Activated gamma-delta T cell treated with anti-CD3 and anti-CD28 coated beads, Interleukin-2, amount 50 U/mL, for 16 hours (primary cell): ENCODE data around the gene SCIMP.
"Not testable (repeated sequence)": the region's sequence is repeated elsewhere in the genome, so short reads cannot be mapped to it uniquely, and the experiment has no call there.

Experiments
- DNase-seq: peaks from one replicate; pipeline ENCODE4 v3.0.0-alpha.2; 2020; ENCODE audit warnings: low read depth

The SCIMP gene

DNA sequence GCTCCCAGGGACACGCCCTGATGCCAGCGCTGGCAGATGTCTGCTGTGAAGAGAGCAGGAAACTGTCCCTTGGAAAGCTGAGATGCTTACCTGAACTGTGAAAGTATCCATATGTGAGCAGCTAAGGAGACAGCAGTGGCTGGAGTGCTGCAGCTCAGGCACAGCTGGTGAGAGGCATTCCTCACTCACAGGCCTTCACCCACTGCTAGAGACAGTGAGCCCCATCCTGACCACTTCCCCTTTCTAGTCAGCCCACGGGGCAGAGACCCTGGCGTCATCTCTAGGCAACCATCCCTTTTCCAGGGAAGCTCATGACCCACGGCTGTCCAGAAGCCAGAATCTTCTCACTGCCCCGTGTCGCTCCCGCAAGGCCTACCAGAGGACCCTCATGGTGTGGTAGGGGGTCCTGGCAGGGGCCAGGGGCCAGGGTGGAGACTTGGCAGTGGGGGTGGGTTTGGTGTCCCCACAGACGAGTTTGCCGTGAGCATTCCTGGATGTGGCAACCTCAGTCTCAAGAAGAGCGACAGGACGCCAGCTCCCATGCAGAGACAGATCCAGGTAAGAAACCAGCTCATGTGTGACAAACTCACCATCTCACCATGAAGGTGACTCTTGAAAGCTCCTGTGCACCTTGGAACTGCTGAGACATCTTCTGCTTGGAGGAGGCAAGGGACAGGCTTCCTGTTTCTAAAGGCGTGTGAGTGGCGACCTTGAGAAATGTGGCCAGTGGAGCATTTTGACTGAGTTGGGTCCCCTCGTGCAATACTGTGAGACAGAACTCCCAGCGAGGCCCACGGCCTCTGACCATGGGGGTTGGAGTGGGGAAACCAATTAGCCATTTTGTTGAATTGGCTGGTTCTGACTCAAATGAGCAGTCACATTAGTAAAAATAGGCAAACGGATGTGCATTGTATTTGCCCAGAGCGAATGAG is at the start of gene SCIMP:
TSS of gene SCIMP (minus strand) at position 216 of the 932 bp plus-strand sequence. CDS start at position 111, 105 bp downstream.
- no peak for DNase-seq

DNA sequence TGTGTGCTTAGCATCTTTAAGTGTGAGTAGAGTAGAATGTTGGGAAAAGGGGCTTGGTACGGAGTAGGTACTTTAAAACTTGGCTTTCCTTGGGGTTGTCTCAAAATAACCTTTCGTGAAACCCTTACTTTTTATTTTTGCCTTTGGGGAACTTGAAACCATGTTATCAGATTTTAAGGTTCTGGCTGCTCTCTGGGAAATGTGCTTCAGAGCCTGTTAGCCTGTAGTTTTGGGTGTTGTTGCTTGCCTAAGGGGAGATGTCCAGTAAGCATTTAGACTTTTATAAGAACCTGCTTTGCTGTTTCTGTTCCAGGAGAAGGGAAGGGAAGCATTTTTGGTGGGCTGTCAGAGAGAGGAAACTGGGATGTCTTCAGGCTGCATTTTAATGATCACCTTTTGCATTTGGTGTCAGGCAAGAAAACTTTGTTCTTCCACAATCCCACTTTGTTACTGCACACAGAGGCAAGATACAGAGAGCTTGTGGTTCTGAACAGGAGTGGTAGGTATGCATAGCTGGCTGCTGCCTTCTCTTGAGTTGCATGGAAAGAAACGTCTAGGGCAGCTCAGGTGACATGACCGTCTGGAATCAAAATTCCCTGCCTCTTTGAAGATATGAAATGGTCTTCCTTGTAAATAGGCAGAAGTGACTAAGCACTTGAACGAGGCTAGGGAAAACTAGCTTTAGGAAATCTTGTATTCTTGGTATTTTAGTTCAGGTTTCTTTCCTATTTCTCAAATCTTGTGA is 49.1 kb upstream of the SCIMP start:
- no peak for DNase-seq

DNA sequence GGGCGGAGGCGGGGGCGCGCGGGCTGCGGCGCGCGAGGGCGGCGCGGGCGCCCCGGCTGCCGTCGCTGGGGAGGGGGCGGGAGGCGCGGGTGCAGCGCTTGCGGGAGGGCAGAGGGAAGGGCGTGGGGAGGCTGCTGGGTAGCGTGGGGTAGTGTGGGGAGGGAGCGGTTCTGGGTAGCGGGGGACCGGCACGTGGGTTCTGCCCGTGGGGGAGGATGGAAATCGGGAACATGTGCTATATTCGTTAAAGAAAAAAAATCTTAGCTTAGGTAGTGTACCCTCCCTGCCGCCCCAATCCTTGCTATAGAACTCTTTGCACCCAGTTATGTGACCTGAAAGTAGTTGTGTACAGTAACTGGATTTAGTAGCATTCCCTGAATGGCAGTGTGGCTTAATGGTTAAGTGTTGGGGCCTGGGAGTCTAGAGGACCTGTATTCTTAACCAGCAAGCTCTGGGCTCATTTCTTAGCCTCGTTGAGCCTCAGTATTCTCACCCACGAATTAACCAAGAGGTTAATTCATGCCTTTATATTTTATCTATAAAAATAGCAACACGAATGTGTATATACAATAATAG is 48.1 kb upstream of the SCIMP start:
- DNase-seq, result peak; percentile 22

DNA sequence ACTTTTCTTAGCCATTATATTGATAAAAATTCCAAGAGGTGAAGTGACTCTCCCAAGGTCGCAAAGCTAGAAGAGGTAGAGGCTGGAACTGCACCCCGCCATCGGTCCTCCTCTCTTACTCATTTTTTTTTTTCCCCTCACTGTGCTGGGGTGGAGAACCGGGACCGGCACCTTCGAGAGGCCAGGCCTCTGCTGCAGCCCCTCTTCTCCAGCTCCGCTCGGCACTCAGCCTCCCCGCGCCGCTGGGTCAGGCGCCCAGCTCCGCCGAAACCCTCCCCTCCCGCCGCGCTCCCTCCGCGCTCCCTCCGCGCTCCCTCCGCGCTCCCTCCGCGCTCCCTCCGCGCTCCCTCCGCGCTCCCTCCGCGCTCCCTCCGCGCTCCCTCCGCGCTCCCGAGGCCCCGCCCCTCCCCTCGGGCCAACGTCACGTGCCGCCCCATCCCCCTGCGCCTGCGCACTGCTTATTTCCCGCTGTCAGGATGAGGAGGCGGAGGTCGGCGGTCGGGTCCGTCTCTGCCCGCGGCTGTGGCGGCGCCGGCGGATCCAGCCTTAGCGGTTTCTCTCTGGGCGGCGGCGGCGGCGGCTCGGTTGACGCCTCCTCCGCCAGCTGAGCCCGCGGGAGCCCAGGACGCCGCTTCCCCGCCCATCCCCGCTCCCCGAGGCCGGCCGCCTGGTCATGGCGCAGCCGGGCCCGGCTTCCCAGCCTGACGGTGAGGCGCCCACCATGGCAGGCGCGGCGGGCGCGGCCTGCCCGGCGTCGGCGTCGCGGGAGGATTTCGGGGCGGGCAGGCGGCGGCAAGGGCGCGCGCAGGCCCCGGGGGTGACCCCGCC is 47.4 kb upstream of the SCIMP start, which contains the start of gene RABEP1:
TSS of gene RABEP1 (plus strand) at position 471 of the 828 bp plus-strand sequence. CDS start at position 674, 203 bp downstream.
- peak; percentile 91 for DNase-seq

DNA sequence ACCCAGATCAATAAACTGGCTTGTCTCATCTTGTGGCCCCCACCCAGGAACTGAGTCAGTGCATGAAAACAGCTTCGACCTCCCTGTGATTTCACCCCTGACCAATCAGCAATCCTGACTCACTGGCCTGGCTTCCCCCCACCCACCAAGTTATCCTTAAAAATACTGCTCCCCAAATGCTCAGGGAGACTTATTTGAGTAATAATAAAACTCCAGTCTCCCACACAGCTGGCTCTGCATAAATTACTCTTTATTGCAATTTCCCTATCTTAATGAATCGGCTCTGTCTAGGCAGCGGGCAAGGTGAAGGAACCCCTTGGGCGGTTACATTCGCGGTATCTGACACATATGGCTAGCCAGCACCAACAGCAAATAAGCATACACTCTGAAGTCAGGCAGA is 37.7 kb upstream of the SCIMP start:
- no peak for DNase-seq

DNA sequence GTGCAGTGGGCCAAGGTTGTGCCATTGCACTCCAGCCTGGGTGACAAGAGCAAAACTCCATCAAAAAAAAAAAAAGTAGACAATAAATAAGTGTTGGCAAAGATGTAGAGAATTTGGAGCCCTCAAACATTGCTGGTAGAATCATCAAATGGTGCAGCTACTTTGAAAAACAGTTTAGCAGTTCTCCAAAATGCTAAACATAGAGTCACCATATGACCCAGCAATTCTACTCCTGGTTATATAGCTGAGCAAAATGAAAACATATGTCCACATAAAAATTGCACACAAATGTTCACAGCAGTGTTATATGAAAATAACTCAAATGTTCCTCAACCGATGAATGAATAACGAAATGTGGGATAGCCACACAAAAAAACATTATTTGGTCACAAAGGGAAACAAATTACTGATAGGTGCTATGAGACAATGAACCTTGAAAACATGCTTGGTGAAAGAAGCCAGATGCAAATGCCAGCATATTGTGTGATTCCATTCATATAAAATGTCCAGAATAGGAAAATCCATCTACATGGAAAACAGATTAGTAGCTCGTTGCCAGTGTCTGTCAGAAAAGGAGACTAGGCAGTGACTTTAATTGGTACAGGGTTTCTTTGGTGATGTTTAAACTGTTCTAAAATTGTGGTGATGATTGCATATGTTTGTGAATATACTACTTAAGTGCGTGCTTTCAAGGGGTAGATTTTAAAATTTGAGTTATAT is 34.7 kb upstream of the SCIMP start:
- no peak for DNase-seq

DNA sequence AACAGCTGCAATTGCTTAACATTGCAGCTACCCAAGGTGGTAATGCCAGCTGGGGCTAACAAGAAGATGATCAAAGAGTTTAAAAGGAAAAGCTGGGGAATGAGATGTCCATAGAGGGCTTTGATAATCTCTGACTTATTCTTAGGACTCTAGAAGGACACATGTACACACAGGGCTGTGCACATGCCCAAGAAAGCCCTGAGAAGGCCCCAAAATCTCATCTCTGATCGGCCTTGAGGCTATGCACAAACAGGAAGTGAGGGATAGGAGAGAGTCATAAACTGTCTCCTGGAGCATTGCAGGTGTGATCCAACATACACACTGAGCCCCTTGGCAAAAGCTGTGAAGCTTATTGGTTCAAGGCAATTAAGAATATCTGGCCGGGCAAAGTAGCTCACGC is 30.2 kb upstream of the SCIMP start:
- no peak for DNase-seq

DNA sequence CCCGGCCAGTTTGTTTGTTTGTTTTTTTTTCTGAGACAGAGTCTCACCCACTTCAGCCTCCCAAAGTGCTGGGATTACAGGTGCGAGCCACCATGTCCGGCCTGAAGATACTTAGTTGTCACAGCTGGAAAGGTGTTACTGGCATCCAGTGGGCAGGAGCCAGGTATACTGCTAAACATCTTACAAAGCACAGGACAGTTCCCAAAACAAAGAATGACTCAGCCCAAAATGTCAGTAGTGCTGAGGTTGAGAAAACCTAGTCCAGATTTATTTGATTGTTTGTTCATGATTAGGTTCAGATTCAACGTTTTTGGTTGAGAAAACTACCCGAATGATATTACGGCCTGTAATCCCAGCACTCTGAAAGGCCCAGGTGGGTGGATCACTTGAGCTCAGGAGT is 28.8 kb upstream of the SCIMP start:
- no peak for DNase-seq

DNA sequence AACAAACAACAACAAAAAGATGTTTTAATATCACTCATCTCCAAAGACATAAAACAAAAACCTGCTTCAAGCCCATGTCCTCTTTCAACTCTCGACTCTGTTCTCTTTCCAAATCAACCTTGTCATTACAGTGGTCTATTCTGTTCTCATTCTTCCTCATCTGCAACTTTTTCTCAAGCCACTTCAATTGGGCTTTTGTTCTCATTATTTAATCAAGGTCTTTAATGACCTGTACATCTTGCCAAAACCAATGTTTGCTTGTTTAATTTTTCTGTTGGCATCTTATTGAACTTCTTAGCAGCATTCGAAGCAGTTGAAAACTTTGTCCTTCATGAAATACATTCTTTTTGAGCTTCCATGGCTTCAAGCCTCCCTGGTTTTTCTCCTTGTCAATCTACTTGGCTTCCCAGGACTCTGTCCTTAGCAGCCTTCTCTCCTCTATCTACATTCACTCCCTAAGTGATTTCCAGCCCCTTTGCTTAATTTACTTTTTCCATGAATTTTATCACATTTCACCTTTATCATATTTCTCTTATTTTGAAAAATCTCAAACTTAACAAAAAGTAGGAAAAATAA is 27.8 kb upstream of the SCIMP start:
- no peak for DNase-seq

DNA sequence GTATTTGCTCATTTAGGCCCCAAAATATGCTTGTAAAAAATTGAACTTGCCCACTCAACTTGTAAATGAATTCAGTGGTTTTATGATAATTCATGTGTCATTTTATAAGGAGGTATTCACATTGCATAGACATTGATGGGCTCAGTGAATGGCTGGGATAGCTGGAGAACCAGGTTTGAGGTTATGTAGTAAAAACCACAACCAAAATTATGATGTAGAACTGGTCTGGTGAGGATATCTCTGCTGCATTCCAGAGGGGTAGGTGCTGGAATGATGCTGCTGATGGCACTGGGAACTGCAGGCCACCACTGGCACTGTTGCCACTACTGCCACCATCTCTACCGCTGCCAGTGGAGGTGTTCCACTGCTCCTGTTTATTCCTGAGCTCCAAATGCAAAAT is 25.9 kb upstream of the SCIMP start:
- no peak for DNase-seq

DNA sequence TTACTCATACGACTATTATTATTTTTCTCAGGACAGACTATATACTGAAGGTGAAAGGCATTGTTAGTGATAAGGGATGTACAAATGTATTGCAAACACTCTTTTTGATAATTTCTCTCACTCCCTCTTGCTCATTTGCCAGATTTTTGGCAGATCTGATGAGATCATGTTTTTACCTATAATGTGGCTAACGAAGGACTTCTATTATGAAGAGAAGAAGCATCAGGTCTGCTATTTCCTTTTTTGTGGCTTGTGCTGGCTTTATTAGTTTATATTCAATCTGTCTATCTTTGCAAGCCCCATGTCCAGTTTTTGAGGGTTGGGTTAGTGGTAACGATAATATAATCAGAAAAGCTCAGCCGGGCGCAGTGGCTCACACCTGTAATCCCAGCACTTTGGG is 22.5 kb upstream of the SCIMP start:
- no peak for DNase-seq

DNA sequence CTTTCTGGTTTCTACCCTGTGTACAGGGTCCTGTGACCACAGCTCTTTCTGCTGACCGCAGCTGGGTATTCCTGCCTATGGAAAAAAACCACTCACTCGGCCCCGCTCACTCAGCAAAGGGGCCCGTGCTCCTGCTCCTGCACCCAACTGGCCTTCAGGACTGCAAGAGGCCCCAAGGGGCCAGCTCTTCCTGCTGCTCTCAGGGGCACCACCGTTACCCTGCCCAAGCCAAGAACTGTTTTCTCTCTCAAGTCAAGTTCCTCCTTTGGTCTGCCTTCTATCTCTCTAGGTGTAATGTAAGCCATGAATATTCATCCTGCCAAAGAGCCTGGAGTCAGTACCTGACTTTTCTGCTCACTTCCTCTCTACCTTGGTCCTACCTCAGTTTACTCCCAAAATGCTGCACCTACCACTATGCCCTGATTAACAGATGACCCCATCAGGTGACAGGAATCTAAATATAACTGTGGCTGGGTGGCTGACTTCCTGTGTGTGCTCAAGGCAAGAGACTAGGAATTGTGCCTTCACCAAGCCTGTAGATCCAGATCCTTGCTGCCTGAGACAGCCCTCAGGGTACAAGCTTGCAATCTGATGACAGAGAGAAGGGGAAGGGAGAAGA is 20.4 kb upstream of the SCIMP start:
- DNase-seq, result no peak

DNA sequence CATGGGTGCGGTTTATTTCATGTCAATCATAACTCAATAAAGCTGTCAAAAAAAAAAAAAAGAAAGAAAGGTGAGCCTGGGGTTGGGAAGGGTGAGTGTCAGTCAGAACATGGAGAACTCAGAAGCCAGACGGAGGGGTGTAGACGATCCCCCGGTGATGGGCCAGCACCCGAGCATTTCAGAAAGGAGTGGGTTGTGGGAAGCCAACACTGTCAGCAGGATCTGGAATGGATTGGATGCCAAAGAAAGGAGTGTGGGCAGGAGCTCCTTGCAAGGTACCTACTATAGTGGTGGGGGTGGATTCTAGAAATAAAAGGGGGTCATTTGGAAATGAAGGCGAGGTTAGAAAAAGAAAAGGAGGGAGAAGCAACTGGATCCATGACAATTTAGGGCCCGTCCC is 19.8 kb upstream of the SCIMP start:
- DNase-seq, result no peak

DNA sequence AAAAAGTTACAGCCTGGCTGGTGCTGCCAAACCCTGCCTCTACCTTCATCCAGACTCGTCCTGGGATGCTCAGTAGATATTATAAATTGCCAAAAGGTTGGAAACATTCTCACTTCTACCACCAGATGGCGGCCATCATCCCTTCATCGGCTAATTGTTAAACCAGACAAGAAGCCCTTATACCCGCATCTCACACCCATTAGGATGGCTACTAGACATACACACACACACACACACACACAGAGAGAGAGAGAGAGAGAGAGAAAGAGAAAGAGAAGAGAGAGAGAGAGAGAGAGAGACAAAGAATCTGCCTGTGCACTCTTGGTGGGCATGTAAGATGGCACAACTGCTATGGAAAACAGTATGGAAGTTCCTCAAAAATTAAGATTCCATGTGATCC is 15.0 kb upstream of the SCIMP start:
- peak; percentile 50 for DNase-seq

DNA sequence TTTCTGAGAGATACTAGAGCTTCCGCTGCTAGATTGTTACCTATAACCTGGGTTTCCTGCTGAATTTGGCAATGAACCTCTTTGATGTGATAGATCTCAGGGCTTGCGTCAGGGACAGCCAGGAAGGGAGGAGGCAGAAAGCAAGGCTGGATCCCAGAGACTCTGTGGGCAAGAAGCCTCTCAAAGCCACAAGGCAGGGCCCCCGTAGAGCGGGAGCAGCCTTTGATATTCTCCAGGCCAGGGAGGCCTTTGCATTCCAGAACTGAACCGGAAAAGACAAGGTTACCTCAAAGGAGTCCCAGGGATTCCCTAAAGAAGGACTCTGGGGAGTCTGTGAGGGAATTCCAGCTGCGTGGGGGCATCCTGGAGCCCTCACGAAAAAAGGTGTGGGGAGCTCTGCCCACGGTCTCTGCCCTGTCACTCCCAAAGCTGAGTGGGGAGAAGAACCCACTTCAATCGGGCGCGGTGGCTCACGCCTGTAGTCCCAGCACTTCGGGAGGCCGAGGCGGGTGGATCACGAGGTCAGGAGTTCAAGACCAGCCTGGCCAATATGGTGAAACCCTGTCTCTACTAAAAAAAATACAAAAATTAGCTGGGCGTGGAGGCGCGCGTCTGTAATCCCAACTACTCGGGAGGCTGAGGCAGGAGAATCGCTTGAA is 14.3 kb upstream of the SCIMP start:
- no peak for DNase-seq

DNA sequence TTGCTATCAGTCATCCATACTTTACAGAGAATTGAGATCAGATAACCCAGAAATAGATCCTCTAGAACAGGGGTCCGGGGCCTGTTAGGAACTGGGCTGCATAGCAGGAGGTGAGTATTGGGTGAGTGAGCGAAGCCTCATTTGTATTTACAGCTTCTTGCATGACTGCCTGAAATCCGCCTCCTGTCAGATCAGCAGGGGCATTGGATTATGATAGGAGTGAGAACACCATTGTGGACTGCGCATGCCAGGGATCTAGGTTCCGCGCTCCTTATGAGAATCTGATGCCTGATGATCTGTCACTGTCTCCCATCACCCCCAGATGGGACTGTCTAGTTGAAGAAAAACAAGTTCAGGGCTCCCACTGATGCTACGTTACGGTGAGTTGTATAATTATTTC is 13.0 kb upstream of the SCIMP start:
- no peak for DNase-seq

DNA sequence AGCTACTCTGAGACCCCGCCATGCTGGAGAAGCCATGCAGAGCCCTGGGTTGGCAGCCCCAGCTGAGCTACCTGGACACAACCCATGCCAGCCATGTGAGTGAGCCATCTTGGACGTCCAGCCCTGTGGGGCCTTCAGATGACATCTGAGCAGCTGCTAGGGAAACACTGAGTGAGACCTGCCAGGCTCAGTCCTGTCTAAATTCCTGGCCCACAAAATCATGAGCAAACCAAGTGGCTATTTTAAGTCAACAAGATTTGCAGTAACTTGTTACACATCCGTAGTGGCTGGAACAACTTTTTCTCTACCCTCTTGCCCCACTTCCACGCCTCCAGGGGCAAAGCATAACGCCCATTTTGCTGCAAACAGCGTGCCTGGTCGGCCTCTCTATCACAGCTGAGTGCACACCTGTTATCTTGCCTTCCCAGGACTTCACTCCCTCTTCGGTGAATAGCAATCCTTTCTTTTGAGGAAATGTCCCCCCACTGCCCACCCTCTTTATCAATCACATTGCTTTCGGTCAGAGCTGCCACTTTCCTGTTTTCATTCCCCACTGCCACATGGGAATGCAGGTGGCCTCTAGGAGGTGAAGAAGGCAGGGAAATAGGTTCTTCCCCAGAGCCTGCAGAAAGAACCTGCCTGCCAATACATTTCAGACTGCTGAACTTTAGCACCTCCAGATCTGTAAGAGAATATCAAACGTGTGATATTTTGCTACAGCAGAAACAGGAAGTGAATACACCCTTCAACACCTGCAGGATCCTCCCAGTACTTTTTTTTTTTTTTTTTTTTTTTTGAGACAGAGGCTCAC is 7.4 kb upstream of the SCIMP start:
- no peak for DNase-seq

DNA sequence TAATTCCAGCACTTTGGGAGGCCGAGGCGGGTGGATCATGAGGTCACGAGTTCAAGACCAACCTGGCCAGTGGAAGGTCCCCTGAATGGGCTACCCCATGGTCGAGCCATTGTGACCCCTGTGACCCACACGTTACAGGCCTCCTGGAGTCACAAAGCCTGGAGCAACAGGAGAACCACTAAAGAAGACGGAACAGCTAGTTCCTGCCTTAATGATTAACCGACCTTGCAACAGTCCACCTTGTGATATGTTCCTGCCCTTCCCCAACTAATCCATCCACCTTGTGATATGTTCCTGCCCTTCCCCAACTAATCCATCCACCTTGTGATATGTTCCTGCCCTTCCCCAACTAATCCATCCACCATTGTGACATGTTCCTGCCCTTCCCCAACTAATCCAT is 5.1 kb upstream of the SCIMP start:
- not testable (repeated sequence) for DNase-seq

DNA sequence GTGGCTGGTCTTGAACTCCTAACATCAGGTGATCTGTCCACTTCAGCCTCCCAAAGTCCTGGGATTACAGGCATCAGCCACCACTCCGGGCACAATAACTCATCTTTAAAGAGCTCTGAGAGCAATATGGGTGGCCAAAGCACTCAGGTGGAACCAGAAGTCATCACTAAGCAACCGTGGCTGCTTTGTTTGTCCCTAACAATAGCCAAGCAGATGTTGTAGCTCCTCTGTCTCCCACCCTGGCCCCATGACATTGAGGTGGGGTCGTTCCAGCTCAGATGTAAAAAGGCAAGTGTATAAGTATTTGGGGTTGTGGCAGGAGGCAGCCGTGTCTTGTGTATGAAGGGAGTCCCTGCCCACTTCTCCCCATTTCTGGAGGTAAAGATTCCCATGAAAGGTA is 3.7 kb upstream of the SCIMP start:
- no peak for DNase-seq
